Measurements from ENCODE around the gene CADPS2. TPM values are rescaled to one million over a fixed set of nuclear protein-coding genes. Genes with fewer than 3 reads are reported as not detected.

CADPS2 gene
- total and polyA plus RNA-seq, 8 donors: 7.7 to 27.3 (median 18.6) TPM

GRCh38 chr7:122457969-122458368 is 428.3 kb downstream of the CADPS2 start:
- H3K27ac ChIP-seq: no peak overlapping the region
- no peaks in the 10 kb centered on the region for H3K9me3 ChIP-seq
- H3K4me1 ChIP-seq: no peaks in the 10 kb centered on the region
- no peaks in the 10 kb centered on the region for H3K27me3 ChIP-seq
- DNase-seq (no peak), ATAC-seq (no peak), FAIRE-seq (no peak)
- 83 to 90% methylated on average over 3 of the region's 3 CpGs for WGBS, 2 donors
- no peaks in the 10 kb centered on the region for H3K36me3 ChIP-seq
- no peak for TF ChIP-seq CTCF (IDR thresholded peaks at IDR 0.05)
- intact Hi-C loops (cut with DNase I): no loop called here
- H3K4me3 ChIP-seq: no peak overlapping the region

GRCh38 chr7:122457325-122457724 is 428.9 kb downstream of the CADPS2 start:
- FAIRE-seq (no peak), ATAC-seq (no peak), DNase-seq (no peak)
- no peak overlapping the region for H3K27ac ChIP-seq
- no peaks in the 10 kb centered on the region for H3K9me3 ChIP-seq
- no peak for TF ChIP-seq CTCF (IDR thresholded peaks at IDR 0.05)
- no peaks in the 10 kb centered on the region for H3K27me3 ChIP-seq
- H3K4me3 ChIP-seq: no peak overlapping the region
- H3K36me3 ChIP-seq: no peaks in the 10 kb centered on the region
- WGBS, 2 donors: 93 to 98% methylated on average over 3 of the region's 3 CpGs
- H3K4me1 ChIP-seq: no peaks in the 10 kb centered on the region
- intact Hi-C loops (cut with DNase I): no loop called here

GRCh38 chr7:122454776-122455507 is 431.3 kb downstream of the CADPS2 start:
- no peak for TF ChIP-seq CTCF (IDR thresholded peaks at IDR 0.05)
- DNase-seq: no peak
- no peak overlapping the region for H3K4me3 ChIP-seq
- no peak for ATAC-seq
- no peak overlapping the region for H3K27ac ChIP-seq
- no peaks in the 10 kb centered on the region for H3K27me3 ChIP-seq
- intact Hi-C loops (cut with DNase I): no loop called here
- H3K9me3 ChIP-seq: no peaks in the 10 kb centered on the region
- WGBS, 2 donors: 95 to 97% methylated on average over 4 of the region's 4 CpGs
- H3K36me3 ChIP-seq: peaks cover 0 to 7% (median 0%) of the 10 kb centered on the region in 3 donors
- no peaks in the 10 kb centered on the region for H3K4me1 ChIP-seq
- no peak for FAIRE-seq

GRCh38 chr7:122453432-122453831 is 432.8 kb downstream of the CADPS2 start:
- DNase-seq (no peak), FAIRE-seq (no peak), ATAC-seq (no peak)
- Histone ChIP-seq H3K9me3 (no peaks in the 10 kb centered on the region), H3K27ac (no peak overlapping the region), H3K27me3 (no peaks in the 10 kb centered on the region), H3K36me3 (peaks cover 0 to 7% (median 0%) of the 10 kb centered on the region in 3 donors), H3K4me1 (no peaks in the 10 kb centered on the region), H3K4me3 (no peak overlapping the region)
- no peak for TF ChIP-seq CTCF (IDR thresholded peaks at IDR 0.05)
- intact Hi-C loops (cut with DNase I): no loop called here

- TF ChIP-seq CTCF (IDR thresholded peaks at IDR 0.05): no peak
- peaks cover 0 to 7% (median 0%) of the 10 kb centered on the region in 3 donors for H3K36me3 ChIP-seq
- no peak overlapping the region for H3K27ac ChIP-seq
- FAIRE-seq (no peak), ATAC-seq (no peak), DNase-seq (no peak)
- no peak overlapping the region for H3K4me3 ChIP-seq
- H3K27me3 ChIP-seq: no peaks in the 10 kb centered on the region
- WGBS, 2 donors: 92 to 95% methylated on average over 5 of the region's 5 CpGs
- intact Hi-C loops (cut with DNase I): no loop called here
- no peaks in the 10 kb centered on the region for H3K9me3 ChIP-seq
- no peaks in the 10 kb centered on the region for H3K4me1 ChIP-seq
Observed at GRCh38 chr7:122448893-122449589, 437.2 kb downstream of the CADPS2 start.

Data from pancreas (tissue), 10 donors.